Activated CD4-positive, alpha-beta T cell treated with anti-CD3 and anti-CD28 coated beads for 36 hours (primary cell): ENCODE data around the gene PHC1. TPM values are rescaled to one million over a fixed set of nuclear protein-coding genes. Genes with fewer than 3 reads are reported as not detected.
"Not testable (repeated sequence)": the region's sequence is repeated elsewhere in the genome, so short reads cannot be mapped to it uniquely, and the experiment has no call there.

Source experiments
- ATAC-seq: fragments of 200-7000 bp; cut with Tn5 transposase; one replicate; pipeline ENCODE4 v1.10.0; 2021; ENCODE audit warnings: mild to moderate bottlenecking, moderate library complexity
- CTCF ChIA-PET: fragments of 350-600 bp; sonication (Branson Sonifier 250); formaldehyde crosslinking; loops from one replicate; lab custom pipeline; 2021; ENCODE audit warnings: antibody characterized with exemption; lab: Charles Lee
- POLR2A ChIA-PET: fragments of 350-600 bp; sonication (Branson Sonifier 250); formaldehyde crosslinking; loops from one replicate; lab custom pipeline; 2021; ENCODE audit warnings: antibody characterized with exemption, inconsistent platforms; lab: Charles Lee
- DNase-seq: peaks from one replicate; pipeline ENCODE4 v3.0.0-alpha.2; 2020
- H3K27ac Mint-ChIP-seq: one replicate; pipeline ENCODE4 v1.8.0; 2021; ENCODE audit warnings: mixed read lengths
- H3K27me3 Mint-ChIP-seq: one replicate; pipeline ENCODE4 v1.8.0; 2021; ENCODE audit warnings: mixed read lengths
- H3K36me3 Mint-ChIP-seq: one replicate; pipeline ENCODE4 v1.8.0; 2021; ENCODE audit warnings: low read depth, mixed read lengths
- H3K4me1 Mint-ChIP-seq: one replicate; pipeline ENCODE4 v1.8.0; 2021; ENCODE audit warnings: mixed read lengths
- H3K4me3 Mint-ChIP-seq: one replicate; pipeline ENCODE4 v1.8.0; 2021; ENCODE audit warnings: mild to moderate bottlenecking, moderate library complexity, mixed read lengths
- H3K9me3 Mint-ChIP-seq: one replicate; pipeline ENCODE4 v1.8.0; 2021; ENCODE audit warnings: low read depth, mixed read lengths
- intact Hi-C, 2 experiments: fragments of 100-400 bp; cut with DNase I in 1 of 2; cut with micrococcal nuclease in 1 of 2; formaldehyde crosslinking; loops; one replicate each; pipeline versions ENCODE4 v1.14.2 to v1.15.1; 2022 to 2024; cut with DNase I, micrococcal nuclease
- total RNA-seq, 2 experiments: library from RNA; stranded (reverse); gene quantifications; one replicate each; pipeline ENCODE4 v1.2.3, GENCODE V29; 2021

The PHC1 gene
- total RNA-seq, 2 experiments from 2014 or later: 17.1 to 21.9 TPM

- ATAC-seq (no peak), DNase-seq (no peak)
- CTCF ChIA-PET: interaction anchor here (1.0 to 3.0 kb wide), 2 partner anchors 16 to 348 kb away, joined by 3 to 21 read pairs; no protein-coding TSS in a partner anchor
- intact Hi-C loops: loop anchor here (2.0 to 5.0 kb wide), 4 partner anchors 157 to 347 kb away; partner anchors contain the start of gene RIMKLB (in 1 of the 2)
- Mint-ChIP-seq H3K4me3 (no peak overlapping the region), H3K4me1 (peaks cover 3% of the 10 kb centered on the region), H3K27me3 (no peaks in the 10 kb centered on the region), H3K27ac (no peak overlapping the region), H3K36me3 (no peaks in the 10 kb centered on the region), H3K9me3 (no peaks in the 10 kb centered on the region)
- POLR2A ChIA-PET: no interaction called here
Measured at GRCh38 chr12:8891976-8892375, 22.3 kb upstream of the PHC1 start.

- intact Hi-C loops: loop anchor here (5.0 kb wide), 2 partner anchors 197 to 237 kb away; partner anchors contain the start of gene RIMKLB (in 1 of the 2)
- Mint-ChIP-seq H3K27me3 (no peaks in the 10 kb centered on the region), H3K4me3 (no peak overlapping the region), H3K4me1 (peaks cover 3% of the 10 kb centered on the region), H3K9me3 (no peaks in the 10 kb centered on the region), H3K36me3 (no peaks in the 10 kb centered on the region), H3K27ac (no peak overlapping the region)
- CTCF ChIA-PET: interaction anchor here (1.0 to 1.6 kb wide), 3 partner anchors 9 to 350 kb away, joined by 3 to 5 read pairs (median 3); partner anchors contain the start of gene PHC1
- ATAC-seq (no peak), DNase-seq (no peak)
- POLR2A ChIA-PET: no interaction called here
Measured at GRCh38 chr12:8894378-8894777, 19.9 kb upstream of the PHC1 start.

GRCh38 chr12:8894986-8895385, 19.3 kb upstream of the PHC1 start:
- no peaks in the 10 kb centered on the region for H3K27me3 Mint-ChIP-seq
- intact Hi-C loops: loop anchor here (5.0 kb wide), 2 partner anchors 198 to 238 kb away; partner anchors contain the start of gene RIMKLB (in 1 of the 2)
- H3K9me3 Mint-ChIP-seq: no peaks in the 10 kb centered on the region
- H3K4me1 Mint-ChIP-seq: peaks cover 3% of the 10 kb centered on the region
- ChIA-PET CTCF (interaction anchor here (0.6 to 1.6 kb wide), 4 partner anchors 9 to 351 kb away, joined by 3 to 5 read pairs (median 3); no protein-coding TSS in a partner anchor), POLR2A (no interaction called here)
- H3K36me3 Mint-ChIP-seq: no peaks in the 10 kb centered on the region
- ATAC-seq (no peak), DNase-seq (no peak)
- no peak overlapping the region for H3K27ac Mint-ChIP-seq
- H3K4me3 Mint-ChIP-seq: no peak overlapping the region

- H3K27me3 Mint-ChIP-seq: no peaks in the 10 kb centered on the region
- intact Hi-C loops: no loop called here
- POLR2A ChIA-PET: no interaction called here
Measured at GRCh38 chr12:8897081-8897480, 17.2 kb upstream of the PHC1 start.

GRCh38 chr12:8899830-8900229, 14.5 kb upstream of the PHC1 start:
- H3K27me3 Mint-ChIP-seq: no peaks in the 10 kb centered on the region
- ATAC-seq: no peak
- no peaks in the 10 kb centered on the region for H3K4me1 Mint-ChIP-seq
- intact Hi-C loops: no loop called here
- H3K9me3 Mint-ChIP-seq: no peaks in the 10 kb centered on the region
- H3K4me3 Mint-ChIP-seq: no peak overlapping the region
- ChIA-PET CTCF (interaction anchor here (1.7 kb wide), 1 partner anchor 9 kb away, joined by 9 read pairs; no protein-coding TSS in a partner anchor), POLR2A (no interaction called here)
- no peak for DNase-seq
- H3K27ac Mint-ChIP-seq: no peak overlapping the region
- H3K36me3 Mint-ChIP-seq: no peaks in the 10 kb centered on the region

More at GRCh38 chr12:8897081-8897480, 17.2 kb upstream of the PHC1 start:
- Mint-ChIP-seq H3K27ac (no peak overlapping the region), H3K9me3 (no peaks in the 10 kb centered on the region), H3K36me3 (no peaks in the 10 kb centered on the region), H3K4me3 (no peak overlapping the region), H3K4me1 (no peaks in the 10 kb centered on the region)
- CTCF ChIA-PET: interaction anchor here (0.6 kb wide), 1 partner anchor 89 kb away, joined by 3 read pairs; no protein-coding TSS in a partner anchor
- ATAC-seq (no peak), DNase-seq (no peak)

- H3K9me3 Mint-ChIP-seq, H3K4me3 Mint-ChIP-seq, CTCF ChIA-PET, H3K27ac Mint-ChIP-seq, H3K4me1 Mint-ChIP-seq, intact Hi-C loops, POLR2A ChIA-PET, H3K36me3 Mint-ChIP-seq, DNase-seq, H3K27me3 Mint-ChIP-seq, ATAC-seq: not testable (repeated sequence)
Measured at GRCh38 chr12:8902703-8903102, 11.6 kb upstream of the PHC1 start.

GRCh38 chr12:8903646-8904045, 10.7 kb upstream of the PHC1 start:
- no peaks in the 10 kb centered on the region for H3K27me3 Mint-ChIP-seq
- H3K9me3 Mint-ChIP-seq: no peaks in the 10 kb centered on the region
- no peak overlapping the region for H3K4me3 Mint-ChIP-seq
- H3K36me3 Mint-ChIP-seq: no peaks in the 10 kb centered on the region
- POLR2A ChIA-PET: no interaction called here
- no peaks in the 10 kb centered on the region for H3K4me1 Mint-ChIP-seq
- ATAC-seq (no peak), DNase-seq (no peak)
- no peak overlapping the region for H3K27ac Mint-ChIP-seq
- intact Hi-C loops: no loop called here
- CTCF ChIA-PET: interaction anchor here (0.9 kb wide), 1 partner anchor 9 kb away, joined by 3 read pairs; no protein-coding TSS in a partner anchor

- H3K9me3 Mint-ChIP-seq: no peaks in the 10 kb centered on the region
- CTCF ChIA-PET: interaction anchor here (1.2 kb wide), 1 partner anchor 15 kb away, joined by 3 read pairs; no protein-coding TSS in a partner anchor
- no peaks in the 10 kb centered on the region for H3K36me3 Mint-ChIP-seq
- no peak overlapping the region for H3K4me3 Mint-ChIP-seq
- ATAC-seq (no peak), DNase-seq (no peak)
- H3K27ac Mint-ChIP-seq: no peak overlapping the region
- H3K4me1 Mint-ChIP-seq: no peaks in the 10 kb centered on the region
- POLR2A ChIA-PET: no interaction called here
- no peaks in the 10 kb centered on the region for H3K27me3 Mint-ChIP-seq
- intact Hi-C loops: no loop called here
Measured at GRCh38 chr12:8904665-8905064, 9.6 kb upstream of the PHC1 start.

GRCh38 chr12:8905546-8905945, 8.8 kb upstream of the PHC1 start:
- DNase-seq (no peak), ATAC-seq (no peak)
- ChIA-PET POLR2A (no interaction called here), CTCF (interaction anchor here (0.7 kb wide), 1 partner anchor 88 kb away, joined by 4 read pairs; no protein-coding TSS in a partner anchor)
- Mint-ChIP-seq H3K9me3 (no peaks in the 10 kb centered on the region), H3K4me3 (no peak overlapping the region), H3K36me3 (no peaks in the 10 kb centered on the region), H3K27ac (no peak overlapping the region), H3K27me3 (no peaks in the 10 kb centered on the region), H3K4me1 (no peaks in the 10 kb centered on the region)
- intact Hi-C loops: no loop called here

GRCh38 chr12:8906266-8907180, 7.8 kb upstream of the PHC1 start:
- Mint-ChIP-seq H3K4me3 (no peak overlapping the region), H3K4me1 (no peaks in the 10 kb centered on the region)

GRCh38 chr12:8907513-8907912, 6.8 kb upstream of the PHC1 start:
- H3K36me3 Mint-ChIP-seq: no peaks in the 10 kb centered on the region
- H3K4me3 Mint-ChIP-seq: no peak overlapping the region
- DNase-seq: no peak
- ChIA-PET CTCF (interaction anchor here (0.8 kb wide), 1 partner anchor 18 kb away, joined by 3 read pairs; no protein-coding TSS in a partner anchor), POLR2A (no interaction called here)
- H3K27me3 Mint-ChIP-seq: no peaks in the 10 kb centered on the region
- no peaks in the 10 kb centered on the region for H3K4me1 Mint-ChIP-seq
- H3K9me3 Mint-ChIP-seq: no peaks in the 10 kb centered on the region
- H3K27ac Mint-ChIP-seq: no peak overlapping the region
- intact Hi-C loops: no loop called here
- no peak for ATAC-seq

More at GRCh38 chr12:8906266-8907180, 7.8 kb upstream of the PHC1 start:
- intact Hi-C loops: no loop called here
- ATAC-seq (no peak), DNase-seq (no peak)
- H3K27ac Mint-ChIP-seq: no peak overlapping the region
- CTCF ChIA-PET: no interaction called here
- H3K27me3 Mint-ChIP-seq: no peaks in the 10 kb centered on the region
- H3K36me3 Mint-ChIP-seq: no peaks in the 10 kb centered on the region
- POLR2A ChIA-PET: no interaction called here
- no peaks in the 10 kb centered on the region for H3K9me3 Mint-ChIP-seq
